Common myeloid progenitor, CD34-positive (primary cell): Measurements from ENCODE around the gene CHMP6.

Experiments
- CTCF ChIA-PET: fragments of 350-600 bp; sonication (Branson Sonifier 250); formaldehyde crosslinking; loops from one replicate; lab custom pipeline; 2021; ENCODE audit warnings: antibody characterized with exemption; lab: Charles Lee
- POLR2A ChIA-PET: fragments of 350-600 bp; sonication (Branson Sonifier 250); formaldehyde crosslinking; loops from one replicate; lab custom pipeline; 2021; ENCODE audit warnings: antibody characterized with exemption; lab: Charles Lee
- DNase-seq, 3 donors: peaks; one replicate each; pipeline versions ENCODE4 v3.0.0 to v3.0.0-alpha.2; 2013
- H3K27ac ChIP-seq, 2 experiments: 1 replicate in 1 of 2; 2 replicates in 1 of 2; pipeline ENCODE4 v1.7.0; 2013; ENCODE audit warnings: inconsistent platforms in 2 of 2, low read length in 2 of 2, mild to moderate bottlenecking in 2 of 2, low read depth in 1 of 2, moderate library complexity in 1 of 2; ENCODE audit not compliant: severe bottlenecking in 2 of 2, insufficient read depth in 1 of 2, poor library complexity in 1 of 2
- H3K27me3 ChIP-seq, 5 experiments: replicated peaks in 2 of 5; 1 replicate in 3 of 5; 2 replicates in 2 of 5; pipeline versions ENCODE4 v1.6.1 to v1.7.0; 2013; ENCODE audit warnings: low read length in 4 of 5, mild to moderate bottlenecking in 2 of 5, moderate library complexity in 2 of 5, inconsistent platforms in 1 of 5; ENCODE audit not compliant: insufficient read depth in 5 of 5, control insufficient read depth in 4 of 5
- H3K36me3 ChIP-seq, 4 experiments: 1 replicate in 2 of 4; 2 replicates in 2 of 4; pipeline versions ENCODE4 v1.6.1 to v1.7.0; 2013; ENCODE audit warnings: low read length in 3 of 4, control low read depth in 1 of 4, mild to moderate bottlenecking in 1 of 4; ENCODE audit not compliant: control insufficient read depth in 4 of 4, insufficient read depth in 4 of 4
- H3K4me1 ChIP-seq, 4 experiments: 1 replicate in 3 of 4; 2 replicates in 1 of 4; pipeline versions ENCODE4 v1.6.1 to v1.7.1; 2013; ENCODE audit warnings: low read length in 3 of 4, mild to moderate bottlenecking in 3 of 4, control low read depth in 1 of 4, inconsistent platforms in 1 of 4, moderate library complexity in 1 of 4; ENCODE audit not compliant: control insufficient read depth in 4 of 4, insufficient read depth in 4 of 4; ENCODE audit errors: control extremely low read depth in 1 of 4
- H3K4me3 ChIP-seq, 7 experiments: 1 replicate in 4 of 7; 2 replicates in 3 of 7; pipeline versions ENCODE4 v1.5.1 to v1.7.0; 2013; ENCODE audit warnings: mild to moderate bottlenecking in 7 of 7, low read length in 6 of 7, moderate library complexity in 6 of 7, inconsistent platforms in 2 of 7, low read depth in 2 of 7, control low read depth in 1 of 7; ENCODE audit not compliant: insufficient read depth in 4 of 7, control insufficient read depth in 1 of 7; ENCODE audit errors: extremely low read depth in 1 of 7
- H3K9me3 ChIP-seq, 5 experiments: 1 replicate in 4 of 5; 2 replicates in 1 of 5; pipeline versions ENCODE4 v1.6.1 to v1.7.1; 2013; ENCODE audit warnings: low read length in 4 of 5, mild to moderate bottlenecking in 2 of 5, inconsistent platforms in 1 of 5, low read depth in 1 of 5, moderate library complexity in 1 of 5; ENCODE audit not compliant: control insufficient read depth in 4 of 5, insufficient read depth in 2 of 5; ENCODE audit errors: control extremely low read depth in 1 of 5
- WGBS: methylation state at CpG from one replicate; pipeline ENCODE4 v1.1.5; 2013; ENCODE audit not compliant: insufficient coverage; 5-methylcytosine and 5-hydroxymethylcytosine counted together

The CHMP6 gene

DNA sequence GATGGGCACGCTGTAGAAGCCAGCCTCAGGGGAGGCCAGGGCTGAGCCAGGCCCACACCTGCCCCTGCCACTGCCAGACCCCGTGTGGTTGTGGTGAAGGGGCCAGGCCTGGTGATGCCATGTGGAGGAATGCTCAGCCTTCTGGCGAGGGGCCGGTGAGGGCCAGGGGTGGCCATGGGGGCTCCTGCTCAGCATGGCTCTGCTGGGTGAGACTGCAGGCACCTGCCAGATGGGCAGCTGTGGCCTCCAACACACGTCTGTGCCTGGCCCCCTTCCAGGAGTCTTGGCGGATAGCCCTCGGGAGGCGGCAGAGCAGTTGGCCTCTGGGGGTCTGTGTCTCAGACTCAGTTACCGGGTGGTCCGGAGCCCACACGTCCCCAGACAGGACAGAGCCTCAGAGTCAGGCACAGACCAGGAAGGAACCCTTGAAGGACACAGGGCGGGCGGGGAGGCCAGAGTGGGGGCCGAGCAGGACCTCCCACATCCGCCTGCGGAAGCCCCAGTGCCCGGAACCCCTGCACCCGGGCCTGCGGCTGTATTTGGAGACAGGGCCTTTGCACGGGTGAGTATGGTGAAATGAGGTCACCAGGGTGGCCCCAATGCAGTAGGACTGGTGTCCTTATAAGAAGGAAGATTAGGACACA, 22.5 kb upstream of the CHMP6 start:
- ChIA-PET POLR2A (no interaction called here), CTCF (interaction anchor here (1.5 kb wide), 1 partner anchor 11 kb away, joined by 5 read pairs; no protein-coding TSS in a partner anchor)
- Histone ChIP-seq H3K27ac (no peak overlapping the region), H3K4me1 (peaks cover 0 to 17% (median 12%) of the 10 kb centered on the region in 4 experiments), H3K9me3 (no peaks in the 10 kb centered on the region), H3K27me3 (peaks cover 0 to 6% (median 0%) of the 10 kb centered on the region in 5 experiments), H3K4me3 (no peak overlapping the region), H3K36me3 (peaks cover 0 to 15% (median 7%) of the 10 kb centered on the region in 4 experiments)
- peak in 1 of 3 donors; percentile 24 for DNase-seq
- WGBS = 55% methylated on average over 18 of the region's 20 CpGs

DNA sequence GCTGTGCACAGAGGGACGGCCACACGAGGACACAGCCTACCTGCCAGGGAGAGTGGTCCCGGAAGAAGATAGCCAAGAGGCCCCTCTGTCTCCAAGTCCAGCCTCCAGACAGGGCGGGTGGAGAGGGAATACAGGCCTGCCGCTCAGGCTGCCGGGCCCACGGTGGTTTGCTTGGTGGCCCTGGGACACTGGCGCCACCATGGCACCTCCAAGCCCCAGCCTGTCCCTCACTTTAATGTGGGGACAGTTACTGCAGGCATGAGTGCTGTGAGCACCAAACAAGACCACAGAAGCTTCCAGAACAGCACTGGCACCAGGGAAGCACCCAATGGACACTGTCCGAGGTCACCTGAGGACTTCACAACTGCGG, 22.0 kb upstream of the CHMP6 start:
- ChIA-PET POLR2A (no interaction called here), CTCF (interaction anchor here (0.7 to 1.6 kb wide), 8 partner anchors 9 to 543 kb away, joined by 3 to 8 read pairs (median 4); no protein-coding TSS in a partner anchor)
- Histone ChIP-seq H3K4me1 (peaks cover 0 to 17% (median 12%) of the 10 kb centered on the region in 4 experiments), H3K27ac (no peak overlapping the region), H3K9me3 (no peaks in the 10 kb centered on the region), H3K27me3 (peaks cover 0 to 6% (median 0%) of the 10 kb centered on the region in 5 experiments), H3K36me3 (peaks cover 0 to 11% (median 5%) of the 10 kb centered on the region in 4 experiments), H3K4me3 (no peak overlapping the region)
- WGBS = 83% methylated on average over 9 of the region's 10 CpGs
- no peak for DNase-seq

DNA sequence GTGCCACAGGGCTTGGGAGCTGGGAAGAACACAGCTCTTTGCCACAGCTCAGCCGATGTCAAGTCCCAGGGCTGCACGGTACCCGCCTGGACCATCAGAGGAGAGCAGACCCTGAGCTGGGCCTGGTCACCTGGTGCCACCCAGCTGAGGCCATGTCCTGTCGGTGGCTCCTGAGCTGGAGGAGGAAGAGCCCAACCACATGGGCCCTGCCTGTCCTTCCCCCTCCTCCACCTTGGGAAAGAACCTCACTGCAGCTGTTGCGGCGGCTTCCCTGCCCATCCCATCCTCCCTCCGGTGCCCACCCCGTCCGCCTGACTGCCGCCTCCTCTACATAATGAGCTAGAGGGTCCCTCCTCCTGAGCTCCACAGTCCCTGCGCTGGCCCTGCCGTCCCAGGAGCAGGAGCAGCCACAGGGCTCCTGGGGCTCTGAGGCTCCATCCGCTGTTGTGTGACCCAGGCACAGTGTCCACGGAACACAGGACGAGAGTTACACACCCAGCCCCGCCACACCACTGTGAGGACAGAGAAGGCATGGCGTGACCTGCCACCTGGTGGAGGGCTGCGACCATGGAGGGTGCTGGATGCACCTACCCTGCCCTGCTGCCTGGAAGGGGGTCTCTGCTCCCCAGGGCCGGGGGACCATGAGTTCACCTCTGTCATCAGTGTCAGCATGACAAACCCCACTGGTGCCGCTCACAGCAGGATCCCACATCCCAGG, 21.4 kb upstream of the CHMP6 start:
- Histone ChIP-seq H3K4me3 (no peak overlapping the region), H3K27ac (no peak overlapping the region), H3K36me3 (peaks cover 0 to 6% (median 2%) of the 10 kb centered on the region in 4 experiments), H3K27me3 (peaks cover 0 to 6% (median 0%) of the 10 kb centered on the region in 5 experiments), H3K4me1 (peaks cover 0 to 17% (median 12%) of the 10 kb centered on the region in 4 experiments), H3K9me3 (no peaks in the 10 kb centered on the region)
- DNase-seq = peak in 2 of 3 donors; percentile 53 to 55
- WGBS = 42% methylated on average over 18 of the region's 20 CpGs
- POLR2A ChIA-PET = interaction anchor here (0.6 kb wide), 1 partner anchor 198 kb away, joined by 5 read pairs; no protein-coding TSS in a partner anchor
- CTCF ChIA-PET = interaction anchor here (0.7 to 1.6 kb wide), 9 partner anchors 9 to 546 kb away, joined by 3 to 8 read pairs (median 4); no protein-coding TSS in a partner anchor

DNA sequence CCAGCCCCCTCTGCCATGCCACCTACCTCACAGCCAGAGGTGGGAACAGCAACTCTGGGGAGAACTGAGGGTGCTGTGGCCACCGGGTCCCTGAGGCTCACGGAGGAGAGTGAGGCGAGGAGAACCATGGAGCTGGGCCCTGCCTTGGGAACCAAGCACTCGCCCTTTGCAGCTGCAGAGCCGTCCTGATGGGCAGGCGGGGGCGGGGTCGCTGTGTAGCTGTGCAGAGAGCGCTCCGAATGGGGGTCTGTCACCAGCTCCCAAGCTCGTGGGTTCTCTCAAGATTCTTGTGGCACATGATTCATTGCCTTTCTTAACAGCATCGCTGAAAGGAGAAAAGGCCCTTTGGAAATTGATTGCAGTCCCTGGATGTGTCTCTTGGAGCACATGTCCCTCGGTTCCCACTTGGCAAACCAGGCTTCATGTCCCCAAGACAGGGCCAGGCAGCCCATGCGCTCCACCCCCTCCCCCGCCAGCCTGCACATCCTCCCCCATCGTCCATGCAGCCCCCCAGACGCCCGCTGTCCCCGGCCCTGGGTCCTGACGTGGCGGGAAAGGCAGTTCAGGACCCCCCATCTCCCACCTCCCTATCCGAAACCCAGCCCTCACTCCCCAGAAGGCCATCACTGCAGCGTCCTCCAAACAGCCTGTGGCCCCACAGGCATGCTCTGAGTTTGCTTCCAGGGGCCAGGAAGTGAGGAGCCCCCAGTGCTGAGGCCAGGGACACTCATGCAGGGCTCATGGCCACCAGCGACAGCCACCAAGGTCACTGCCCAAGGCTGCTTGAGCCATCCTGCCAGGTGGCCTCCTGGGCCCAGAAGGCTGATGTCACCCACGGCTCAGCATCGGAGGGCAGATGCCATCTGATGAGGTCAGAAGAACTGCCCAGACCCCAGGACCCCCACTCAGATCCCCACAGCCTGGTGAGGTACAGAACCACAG, 20.6 kb upstream of the CHMP6 start:
- peaks cover 0 to 17% (median 12%) of the 10 kb centered on the region in 4 experiments for H3K4me1 ChIP-seq
- no peak overlapping the region for H3K4me3 ChIP-seq
- no peak overlapping the region for H3K27ac ChIP-seq
- CTCF ChIA-PET = interaction anchor here (1.0 to 1.6 kb wide), 7 partner anchors 8 to 547 kb away, joined by 3 to 8 read pairs (median 5); no protein-coding TSS in a partner anchor
- peaks cover 0 to 6% (median 0%) of the 10 kb centered on the region in 5 experiments for H3K27me3 ChIP-seq
- no peak for DNase-seq
- 69% methylated on average over 20 of the region's 26 CpGs for WGBS
- H3K36me3 ChIP-seq = no peaks in the 10 kb centered on the region
- no peaks in the 10 kb centered on the region for H3K9me3 ChIP-seq
- POLR2A ChIA-PET = no interaction called here

DNA sequence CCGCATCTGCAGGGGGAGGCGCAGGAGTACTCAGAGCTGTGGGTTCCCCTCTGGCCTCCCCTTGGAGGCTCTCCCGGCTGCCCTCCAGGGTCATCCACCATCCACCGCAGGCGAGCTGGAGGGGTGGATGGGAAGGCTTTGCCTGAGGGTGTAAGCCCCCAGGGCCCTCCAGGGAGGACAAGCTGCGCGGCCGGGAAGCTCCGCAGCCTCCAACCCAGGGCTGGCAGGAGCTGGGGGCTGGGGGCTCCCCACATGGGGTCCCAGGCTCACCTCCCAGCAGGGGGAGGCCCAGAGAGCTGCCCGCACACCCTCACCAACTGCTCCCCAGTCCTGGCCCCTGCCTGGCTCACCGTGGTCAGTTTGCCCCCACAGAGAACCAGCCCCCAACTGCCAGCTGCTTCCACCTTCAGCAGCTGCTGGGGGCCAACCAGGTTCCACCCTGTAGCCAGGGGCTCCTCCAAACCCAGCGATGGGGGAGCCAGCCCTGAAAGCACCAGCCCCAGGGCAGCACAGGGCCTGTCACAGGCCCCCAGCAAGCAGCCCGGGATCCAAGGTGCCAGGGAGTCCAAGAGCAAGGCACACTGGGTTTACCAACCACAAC, 19.8 kb upstream of the CHMP6 start:
- POLR2A ChIA-PET = no interaction called here
- 80% methylated on average over 13 of the region's 13 CpGs for WGBS
- Histone ChIP-seq H3K27me3 (peaks cover 0 to 6% (median 0%) of the 10 kb centered on the region in 5 experiments), H3K27ac (no peak overlapping the region), H3K4me1 (peaks cover 0 to 17% (median 12%) of the 10 kb centered on the region in 4 experiments), H3K9me3 (no peaks in the 10 kb centered on the region), H3K4me3 (no peak overlapping the region), H3K36me3 (no peaks in the 10 kb centered on the region)
- DNase-seq = no peak
- CTCF ChIA-PET = interaction anchor here (1.0 to 1.1 kb wide), 2 partner anchors 321 to 548 kb away, joined by 3 read pairs; no protein-coding TSS in a partner anchor

DNA sequence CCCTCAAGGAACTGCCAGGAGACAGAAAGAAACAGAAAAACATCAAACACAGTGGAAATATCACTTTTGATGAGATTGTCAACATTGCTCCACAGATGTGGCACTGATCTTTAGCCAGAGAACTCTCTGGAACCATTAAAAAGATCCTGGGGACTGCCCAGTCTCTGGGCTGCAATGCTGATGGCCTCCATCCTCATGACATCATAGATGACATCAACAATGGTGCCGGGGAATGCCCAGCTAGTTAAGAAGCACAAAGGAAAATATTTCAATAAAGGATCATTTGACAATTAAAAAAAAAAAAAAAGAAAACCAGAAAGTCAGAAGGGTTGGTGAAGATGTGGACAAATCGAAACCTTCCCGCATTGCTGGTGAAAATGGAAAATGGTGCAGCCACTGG, 14.9 kb upstream of the CHMP6 start:
- DNase-seq = no peak
- H3K4me1 ChIP-seq = peaks cover 0 to 10% (median 7%) of the 10 kb centered on the region in 4 experiments
- H3K27ac ChIP-seq = no peak overlapping the region
- peaks cover 0 to 4% (median 0%) of the 10 kb centered on the region in 5 experiments for H3K27me3 ChIP-seq
- no peaks in the 10 kb centered on the region for H3K36me3 ChIP-seq
- ChIA-PET POLR2A (no interaction called here), CTCF (no interaction called here)
- WGBS = 100% methylated on average over 2 of the region's 3 CpGs
- H3K4me3 ChIP-seq = no peak overlapping the region
- H3K9me3 ChIP-seq = no peaks in the 10 kb centered on the region
